SH-SY5Y (cell line): ENCODE results near the gene HSD17B12.

ENCODE experiments used
- GATA2 ChIP-seq: IDR thresholded peaks from 2 replicates; pipeline ENCODE4 v1.6.1; 2011; ENCODE audit warnings: mild to moderate bottlenecking, low read depth, low read length
- GATA3 ChIP-seq: IDR thresholded peaks from 2 replicates; pipeline ENCODE4 v1.6.1; 2011; ENCODE audit warnings: low read depth, mild to moderate bottlenecking, low read length, moderate library complexity

DNA sequence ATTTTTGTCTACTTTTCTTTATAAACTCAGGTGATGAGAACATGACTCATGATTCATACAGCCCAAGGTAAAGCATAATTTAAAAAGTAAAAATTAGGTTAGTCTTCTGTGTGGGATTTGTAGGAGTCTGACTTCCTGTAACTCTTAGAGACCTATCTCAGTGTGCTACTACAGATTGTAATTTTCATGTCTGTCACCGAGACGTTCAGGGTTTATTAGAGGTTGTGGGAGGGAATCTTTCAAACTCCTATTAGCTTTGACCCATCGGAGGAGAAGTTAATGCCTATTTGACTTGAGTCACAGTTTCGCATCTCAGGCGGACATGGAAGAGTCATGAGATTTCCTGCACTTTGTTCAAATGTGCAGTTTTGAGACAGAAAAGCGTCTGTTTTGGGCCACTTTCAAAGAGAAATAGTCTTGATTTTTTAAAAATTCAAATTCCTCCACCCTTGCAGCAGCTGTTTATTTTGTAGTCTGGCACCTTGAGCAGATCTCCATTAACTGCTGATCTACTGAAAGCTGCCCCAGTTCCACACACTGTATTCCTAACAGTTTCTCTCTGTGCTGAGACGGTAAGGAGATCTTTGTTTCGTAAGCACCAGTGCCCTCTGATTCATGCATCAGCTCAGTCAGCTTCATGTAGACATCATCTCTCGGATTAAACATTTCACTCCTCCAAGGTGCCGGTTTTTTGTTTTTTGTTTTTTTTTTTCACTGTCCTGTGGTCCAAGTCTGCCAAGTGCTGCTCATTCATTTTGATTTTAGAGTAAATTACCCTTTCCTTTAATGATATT is 224.4 kb downstream of the HSD17B12 start:
- no peak for TF ChIP-seq GATA2
- TF ChIP-seq GATA3: no peak
